Iris pigment epithelial cell (primary cell): ENCODE data around the gene IL27RA.
A peak's percentile ranks its signal among the peaks of the same experiment; 100 is the strongest.

Source experiments
- DNase-seq: peaks from one replicate; pipeline ENCODE4 v3.0.0-alpha.2; 2011; ENCODE audit warnings: low read depth

Gene IL27RA

DNA sequence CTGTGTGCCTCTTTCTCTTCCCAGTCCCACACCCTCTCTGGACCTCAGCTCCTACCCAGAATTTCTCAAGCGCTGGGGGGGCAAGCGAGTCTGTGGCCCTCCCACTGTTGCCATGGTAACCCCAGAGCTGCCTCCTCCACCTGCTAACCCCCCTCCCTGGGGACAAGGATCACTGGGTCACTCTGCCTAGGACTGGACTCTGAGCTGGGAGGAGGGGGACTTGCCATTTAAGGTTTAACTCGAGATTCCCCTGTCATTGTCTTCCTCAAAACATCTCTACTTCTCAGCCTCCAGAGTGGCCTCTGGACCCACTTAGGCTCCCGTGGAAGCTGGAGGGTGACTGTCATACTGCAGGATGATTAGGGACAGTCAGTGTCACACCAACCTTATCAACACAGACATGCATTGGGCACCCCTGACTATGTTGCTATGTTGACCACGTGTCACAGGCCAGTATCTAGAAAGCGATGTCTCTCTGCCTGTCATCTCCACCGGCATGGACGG lies 28.1 kb downstream of the IL27RA start:
- DNase-seq = no peak

DNA sequence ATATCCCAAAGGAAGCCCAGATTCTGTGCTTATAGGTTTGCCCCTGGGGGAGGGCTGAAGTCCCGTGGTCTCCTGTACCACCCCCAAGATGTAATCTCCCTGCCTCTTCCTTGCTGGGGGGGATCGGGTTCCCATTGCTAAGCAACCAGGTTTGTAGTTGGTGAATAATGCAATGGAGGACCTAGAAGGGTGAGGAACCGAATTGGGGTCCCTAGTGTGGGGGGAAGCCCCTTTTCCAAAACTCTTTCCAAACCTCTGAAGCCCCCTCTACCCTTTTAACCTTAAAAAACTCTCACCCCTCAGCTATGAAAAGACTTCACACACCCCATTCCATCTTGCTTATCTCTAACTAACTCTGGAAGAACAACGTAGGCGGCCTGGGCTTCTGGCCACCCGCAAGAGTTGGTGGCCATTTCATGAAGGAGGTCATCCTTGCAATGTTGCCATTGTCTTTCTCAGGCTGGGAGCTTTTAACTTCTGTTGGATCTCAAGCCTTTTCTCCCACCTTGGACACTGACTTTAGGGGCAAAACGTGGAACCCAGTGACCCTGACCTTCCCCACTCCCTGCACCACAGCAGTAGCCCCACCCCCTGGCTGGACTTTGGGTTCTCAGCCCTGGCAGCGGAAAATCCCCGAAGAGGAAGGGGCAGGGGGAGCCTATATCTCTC lies 29.7 kb downstream of the IL27RA start:
- no peak for DNase-seq

DNA sequence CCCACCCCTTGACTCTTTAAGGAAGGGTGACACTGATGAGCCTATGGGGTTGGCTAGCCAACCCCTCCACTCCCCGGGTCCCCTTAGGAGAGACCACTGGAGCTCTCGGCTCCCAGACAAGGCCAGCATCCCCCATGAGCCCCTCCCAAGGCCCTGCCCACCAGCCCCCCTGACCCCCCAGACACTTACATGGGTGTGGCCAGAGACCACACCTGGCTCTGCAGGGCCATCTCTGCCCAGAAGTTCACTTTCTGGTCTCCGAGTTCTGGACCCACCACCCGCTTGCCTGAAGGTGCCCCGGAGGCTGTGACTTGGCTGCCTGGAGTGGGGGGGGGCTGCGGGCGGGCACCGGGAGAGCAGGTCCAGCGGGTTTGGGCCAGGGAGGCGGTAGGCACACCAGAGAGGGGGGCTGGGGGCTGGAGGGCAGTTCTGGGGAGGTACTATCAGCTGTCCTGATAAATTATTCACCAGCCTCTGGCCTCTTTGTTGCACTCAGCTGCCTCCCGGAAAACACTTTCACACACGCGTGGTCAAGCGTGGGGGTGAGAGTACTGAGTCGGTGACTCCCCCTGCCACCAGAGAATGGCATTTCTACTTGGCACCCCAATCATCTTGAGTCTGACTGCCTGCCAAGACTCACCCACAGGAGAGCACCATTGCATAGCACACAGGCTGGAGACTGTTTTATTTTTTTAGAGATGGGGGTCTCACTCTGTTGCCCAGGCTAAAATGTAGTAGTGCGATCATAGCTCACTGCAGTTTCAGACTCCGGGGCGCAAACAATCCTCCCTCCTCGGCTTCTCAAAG lies 30.4 kb downstream of the IL27RA start, which contains the start of gene PALM3:
PALM3 (minus strand) TSS at position 326 of the 807 bp plus-strand sequence; CDS start at position 230, 96 bp downstream.
- no peak for DNase-seq

- DNase-seq = no peak
Observed at GRCh38 chr19:14062558-14062855, 30.9 kb downstream of the IL27RA start.

GRCh38 chr19:14063105-14063504 lies 31.5 kb downstream of the IL27RA start:
- DNase-seq = no peak

DNA sequence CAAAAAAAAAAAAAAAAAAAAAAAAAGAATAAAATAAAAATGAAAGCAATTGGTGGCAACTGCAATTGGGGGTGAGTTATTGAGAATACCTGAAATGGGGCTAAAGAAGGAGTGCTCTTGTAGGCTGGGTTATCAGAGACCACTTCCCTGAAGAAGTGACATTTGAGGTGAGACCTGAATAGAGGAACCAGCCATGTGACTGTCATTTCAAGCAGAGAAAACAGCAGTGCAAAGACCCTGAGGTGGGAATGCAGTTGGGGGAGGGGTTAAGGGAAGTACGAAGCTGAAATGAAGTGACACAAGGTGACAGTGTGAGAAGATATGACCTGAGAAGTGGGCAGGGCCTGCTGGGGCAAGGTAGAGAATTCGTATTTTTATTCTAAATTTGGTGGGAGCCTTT lies 34.6 kb downstream of the IL27RA start:
- DNase-seq = no peak

GRCh38 chr19:14070268-14071050 lies 38.9 kb downstream of the IL27RA start:
- DNase-seq = no peak

DNA sequence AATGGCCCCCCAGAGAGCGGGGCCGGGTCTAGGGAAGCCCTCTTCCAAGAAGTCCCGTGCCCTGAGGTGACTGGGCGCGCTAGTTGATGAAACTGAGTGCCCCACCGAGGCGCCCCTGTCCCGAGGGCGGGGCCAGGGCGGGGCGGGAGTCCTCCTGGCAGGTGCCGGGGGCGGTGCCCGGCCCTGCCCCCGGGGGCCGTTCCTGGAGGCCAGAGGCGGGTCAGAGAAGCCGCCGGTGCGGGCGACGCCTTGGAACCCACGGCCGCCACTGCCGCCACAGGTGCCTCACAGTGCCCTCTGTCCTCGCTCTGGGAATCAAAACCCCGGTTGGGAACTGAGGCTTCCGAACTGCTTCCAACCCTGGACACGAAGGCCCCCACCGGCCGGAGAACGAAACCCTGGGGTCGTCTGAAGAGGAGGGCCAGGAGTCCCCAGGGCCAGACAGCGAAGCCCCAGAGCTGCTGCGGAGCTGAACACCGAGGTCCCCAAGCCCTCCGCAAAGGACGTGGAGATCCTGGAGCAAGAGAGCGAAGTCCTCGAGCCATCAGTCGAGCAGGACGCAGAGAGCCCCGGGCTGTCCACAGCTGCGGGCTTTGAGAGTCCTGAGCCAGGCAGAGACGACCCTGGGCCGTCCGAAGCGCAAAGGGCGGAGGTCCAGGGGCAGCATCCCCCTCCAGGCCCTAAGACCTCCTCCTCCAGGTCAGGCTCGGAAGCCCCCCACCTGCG lies 41.1 kb downstream of the IL27RA start, which contains the start of gene MISP3:
MISP3 (plus strand) TSS at position 252 of the 726 bp plus-strand sequence. CDS start 524 bp downstream, outside the sequence.
- DNase-seq = peak; percentile 45

DNA sequence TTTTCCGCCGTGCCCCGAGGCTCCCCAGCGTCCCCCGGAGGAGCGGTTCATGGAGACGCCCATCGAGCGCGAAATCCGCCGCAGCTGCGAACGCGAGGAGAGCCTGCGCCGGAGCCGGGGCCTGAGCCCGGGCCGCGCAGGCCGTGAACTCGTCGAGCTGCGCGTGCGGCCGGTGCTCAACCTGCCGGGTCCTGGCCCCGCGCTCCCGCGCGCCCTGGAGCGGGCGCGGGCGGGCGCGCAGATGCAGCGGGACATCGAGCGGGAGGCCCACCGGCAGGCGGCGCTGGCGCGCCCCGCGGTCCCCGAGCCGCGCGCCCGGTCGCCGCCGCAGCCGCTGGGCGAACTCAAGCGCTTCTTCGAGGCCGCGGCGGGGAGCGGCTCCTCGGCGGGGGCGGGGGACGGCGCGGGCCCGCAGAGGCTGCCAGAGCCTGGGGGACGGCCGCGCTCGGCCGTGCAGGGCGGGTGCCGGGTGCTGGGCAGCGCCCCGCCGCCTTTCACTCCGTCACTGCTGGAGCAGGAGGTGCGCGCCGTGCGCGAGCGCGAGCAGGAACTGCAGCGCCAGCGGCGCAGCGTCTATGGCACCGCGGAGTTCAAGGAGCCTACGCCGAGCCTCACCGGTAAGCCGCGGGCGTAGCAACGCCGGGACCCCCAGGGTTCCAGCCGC lies 41.8 kb downstream of the IL27RA start:
- DNase-seq = peak; percentile 89

- DNase-seq = peak; percentile 39
Observed at GRCh38 chr19:14073925-14074838, 42.6 kb downstream of the IL27RA start.

- no peak for DNase-seq
Observed at GRCh38 chr19:14078411-14078810, 46.8 kb downstream of the IL27RA start.

- DNase-seq = peak; percentile 99
Observed at GRCh38 chr19:14080887-14081796, 49.6 kb downstream of the IL27RA start.

- peak; percentile 38 for DNase-seq
Observed at GRCh38 chr19:14081797-14082674, 50.5 kb downstream of the IL27RA start.

GRCh38 chr19:14082675-14082960 lies 51.1 kb downstream of the IL27RA start:
- no peak for DNase-seq

DNA sequence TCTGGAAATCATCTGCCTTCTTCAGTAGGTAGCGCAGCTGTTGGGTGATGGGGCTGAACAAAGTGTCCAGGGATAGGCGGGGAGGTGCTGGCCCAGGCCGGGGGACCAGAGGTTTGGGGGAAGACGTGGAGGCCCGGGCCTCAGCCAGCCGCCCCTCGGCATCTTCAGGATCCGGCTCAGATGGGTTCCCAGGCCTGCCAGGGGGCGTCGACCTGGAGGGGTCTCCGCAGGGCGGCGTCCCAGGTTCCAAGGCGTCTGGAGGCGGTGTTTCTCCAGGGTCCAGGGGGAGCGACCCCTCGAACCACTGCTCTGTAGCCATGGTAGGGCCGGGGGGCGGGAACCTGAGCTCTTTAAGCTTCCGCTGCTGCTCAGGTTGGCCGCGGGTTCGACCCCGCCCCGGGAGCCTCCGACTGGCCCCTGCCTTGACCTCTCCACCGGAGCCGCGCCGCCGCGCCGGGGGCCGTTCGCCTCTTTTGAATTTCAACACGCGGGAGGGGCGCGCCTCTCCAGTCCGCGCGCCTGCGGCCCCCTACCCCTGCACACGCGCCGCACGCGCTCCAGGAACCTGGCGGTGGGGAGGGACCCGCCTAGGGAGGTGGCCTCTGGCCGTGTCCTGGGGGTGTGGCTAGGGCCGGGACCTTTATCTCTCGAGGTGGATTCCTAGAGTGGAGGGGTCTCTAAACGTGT lies 53.9 kb downstream of the IL27RA start, which contains the start of gene C19orf67:
C19orf67 (minus strand) TSS at position 475 of the 687 bp plus-strand sequence; CDS start at position 319, 156 bp downstream.
- DNase-seq = no peak

- no peak for DNase-seq
Observed at GRCh38 chr19:14086098-14086497, 54.5 kb downstream of the IL27RA start.

DNA sequence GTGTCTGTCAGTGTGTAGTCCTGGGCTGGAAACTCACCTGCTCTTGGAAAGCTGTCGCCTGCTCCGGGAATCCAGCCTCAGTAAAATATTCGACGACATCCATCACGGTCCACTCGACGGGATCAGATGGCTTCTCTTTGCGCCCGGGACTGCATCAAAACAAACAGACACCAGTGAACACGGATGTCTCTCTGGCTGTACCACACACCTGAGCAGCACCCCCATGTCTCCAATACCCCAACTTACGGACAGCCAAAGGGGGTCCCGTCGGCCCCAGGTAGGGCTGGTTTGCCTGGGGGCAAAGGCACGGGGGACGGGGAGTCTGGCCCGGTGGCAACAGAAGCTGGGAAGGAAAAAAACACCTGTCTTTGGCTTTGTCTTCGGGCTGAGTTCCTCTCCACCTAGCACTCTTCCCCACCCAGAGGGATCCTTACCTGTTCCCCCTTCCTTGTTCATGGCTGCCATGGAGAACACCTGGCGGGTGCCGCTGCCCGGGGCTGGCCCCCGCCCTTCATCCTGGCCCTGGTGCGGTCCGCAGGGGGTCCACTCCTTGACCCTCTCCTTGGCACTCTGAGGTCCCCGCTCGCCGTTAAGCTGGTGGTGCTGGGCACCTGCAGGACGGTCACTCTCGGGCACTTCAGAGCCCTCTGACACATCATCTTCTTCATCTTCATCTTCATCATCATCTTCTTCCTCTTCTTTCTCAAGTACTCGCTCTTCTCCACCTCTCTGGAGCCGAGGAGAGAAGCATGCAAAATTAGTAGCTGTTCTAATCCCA lies 57.3 kb downstream of the IL27RA start:
- no peak for DNase-seq
